Activated CD8-positive, alpha-beta memory T cell treated with anti-CD3 and anti-CD28 coated beads, Interleukin-2, amount 50 U/mL, for 48 hours (primary cell): ENCODE data around the gene PTPRG.
"Not testable (repeated sequence)": the region's sequence is repeated elsewhere in the genome, so short reads cannot be mapped to it uniquely, and the experiment has no call there.

Experiments used
- DNase-seq: peaks from one replicate; pipeline ENCODE4 v3.0.0-alpha.2; 2020

The PTPRG gene

DNA sequence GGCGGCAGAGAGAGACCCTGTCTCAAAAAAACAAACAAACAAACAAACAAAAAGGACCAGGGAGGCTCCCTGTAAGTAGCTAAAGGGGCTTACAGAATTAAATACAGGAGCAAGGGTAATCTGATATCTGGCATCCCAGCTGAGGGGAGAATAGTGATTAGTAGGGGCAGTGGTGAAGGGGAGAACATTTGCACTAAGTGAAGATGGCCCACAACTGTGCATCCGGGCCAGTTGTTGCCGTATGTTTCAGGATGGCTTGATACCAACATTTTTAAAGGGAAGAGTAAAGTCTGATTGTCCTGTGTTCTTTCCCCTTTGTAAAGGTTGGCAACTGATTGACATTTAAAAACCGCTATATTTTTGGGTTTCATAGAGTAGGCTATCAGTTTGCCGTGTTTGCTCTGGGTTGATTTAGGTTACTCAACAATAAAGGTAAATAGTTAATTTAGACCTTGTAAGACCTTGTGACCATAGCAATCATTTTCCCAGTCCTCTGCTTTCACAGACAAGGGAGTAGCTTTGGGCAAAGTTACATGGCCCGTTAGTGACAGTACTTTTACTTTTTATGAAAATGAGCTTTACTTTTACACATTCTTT, 167.8 kb downstream of the PTPRG start:
- DNase-seq: no peak

GRCh38 chr3:61730056-61730455, 168.7 kb downstream of the PTPRG start:
- no peak for DNase-seq

GRCh38 chr3:61730577-61731231, 169.3 kb downstream of the PTPRG start:
- DNase-seq: no peak

DNA sequence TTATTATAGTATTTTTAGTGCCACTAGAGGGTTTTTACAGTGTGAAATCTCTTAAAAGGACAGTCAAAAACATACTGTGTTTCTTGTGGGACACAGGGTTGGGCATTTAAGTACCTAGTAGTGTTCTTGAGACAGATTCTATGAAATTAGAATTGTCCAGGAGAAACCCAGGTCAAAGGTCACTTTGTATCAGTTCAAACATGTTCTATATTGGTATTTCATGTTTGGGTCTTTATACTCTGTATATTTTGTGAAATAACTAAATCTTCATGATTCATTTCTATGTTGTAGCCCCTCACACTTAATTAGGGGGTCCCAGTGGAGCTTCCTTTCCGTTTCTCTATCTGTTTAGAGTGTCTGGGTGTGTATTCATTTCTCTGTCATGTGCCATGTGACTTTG, 171.6 kb downstream of the PTPRG start:
- DNase-seq: no peak

DNA sequence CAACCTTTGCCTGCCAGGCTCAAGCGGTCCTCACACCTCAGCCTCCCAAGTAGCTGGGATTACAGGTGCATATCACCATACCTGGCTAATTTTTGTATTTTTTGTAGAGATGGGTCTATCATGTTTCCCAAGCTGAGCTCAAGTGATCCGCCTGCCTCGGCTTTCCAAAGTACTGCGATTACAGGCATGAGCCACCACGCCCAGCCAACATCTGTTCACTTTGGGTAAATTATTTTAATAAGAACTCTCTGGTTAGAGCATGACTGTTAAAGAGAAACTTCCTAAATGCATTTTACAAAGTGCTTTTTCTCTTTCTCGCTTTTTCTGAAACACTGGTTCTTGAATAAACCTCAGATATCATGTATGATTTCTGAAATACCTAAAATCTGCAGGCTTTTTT, 172.5 kb downstream of the PTPRG start:
- DNase-seq: no peak

GRCh38 chr3:61734749-61735686, 173.6 kb downstream of the PTPRG start:
- no peak for DNase-seq

GRCh38 chr3:61736506-61736905, 175.1 kb downstream of the PTPRG start:
- DNase-seq: no peak

DNA sequence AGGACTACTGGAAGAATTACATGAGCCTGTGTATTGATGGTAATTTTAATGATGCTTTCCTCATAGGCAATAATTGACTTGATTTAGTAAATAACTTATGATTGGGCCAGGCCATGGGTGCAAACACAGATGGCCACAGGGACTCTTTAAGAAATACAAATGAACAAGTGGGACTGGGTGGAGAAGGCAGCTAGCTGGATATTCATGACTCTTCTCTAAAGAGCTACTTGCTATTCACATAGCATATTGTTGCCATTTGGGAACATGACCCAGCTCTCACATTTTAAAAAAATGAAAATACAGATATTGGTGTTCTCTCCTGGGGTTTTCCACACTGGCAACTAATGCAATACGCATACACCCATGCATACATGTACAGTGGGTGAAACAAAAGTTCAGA, 178.3 kb downstream of the PTPRG start:
- DNase-seq: no peak

DNA sequence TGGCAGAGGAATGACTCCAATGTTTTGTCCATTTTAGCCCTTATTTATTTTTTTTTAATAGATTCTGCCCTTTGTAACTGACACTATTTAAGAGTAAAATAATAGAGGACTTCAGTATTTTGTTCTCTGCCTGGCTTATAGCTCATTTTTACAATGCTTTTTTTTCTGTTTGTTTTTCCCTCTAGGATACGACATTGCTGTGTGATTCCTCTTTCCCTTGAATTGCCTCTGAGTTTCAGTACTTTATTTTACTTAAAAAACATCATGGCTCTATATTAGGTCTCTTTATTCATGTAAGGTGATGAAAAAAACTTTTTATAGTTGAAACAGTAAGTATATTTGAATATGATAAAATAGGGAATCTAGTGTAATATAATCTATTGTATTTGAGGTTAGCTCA, 179.1 kb downstream of the PTPRG start:
- DNase-seq: no peak

DNA sequence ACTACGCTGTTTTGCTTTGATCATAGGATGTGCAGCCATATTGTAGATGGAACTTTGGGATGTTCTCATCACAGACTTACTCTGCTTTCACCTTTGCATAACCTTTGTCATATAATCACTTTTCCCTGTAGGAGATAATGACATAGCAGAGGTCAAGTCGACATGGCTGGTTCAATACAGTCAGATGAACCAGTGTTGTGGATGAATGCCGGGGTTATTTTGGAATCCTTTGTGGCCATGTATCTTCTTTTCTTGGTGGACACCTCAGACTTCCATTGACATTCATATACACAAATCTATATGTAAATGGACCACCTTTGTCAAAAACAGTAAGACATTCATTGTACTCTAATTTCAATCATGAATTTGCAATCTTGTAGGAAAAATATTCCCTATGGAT, 180.2 kb downstream of the PTPRG start:
- DNase-seq: no peak

DNA sequence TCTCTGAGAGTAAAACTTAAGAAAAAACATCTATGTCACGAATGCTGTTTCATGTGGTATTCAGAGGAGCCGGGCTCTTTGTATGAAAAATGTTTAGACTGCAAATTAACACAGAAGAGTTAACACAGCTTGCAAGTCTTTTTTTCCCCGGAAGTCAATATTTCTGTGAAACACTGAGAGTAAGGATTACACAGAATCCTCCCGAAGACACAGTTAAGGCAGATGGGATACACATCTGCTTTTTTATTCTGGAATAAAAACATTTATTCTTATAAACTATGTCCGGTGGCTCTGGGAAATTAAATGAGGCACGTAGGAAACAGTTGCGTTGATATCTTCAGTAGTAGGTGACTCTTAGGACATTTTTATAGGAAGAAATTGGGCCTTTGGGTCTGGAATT, 180.6 kb downstream of the PTPRG start:
- no peak for DNase-seq

GRCh38 chr3:61743067-61743466, 181.7 kb downstream of the PTPRG start:
- no peak for DNase-seq

DNA sequence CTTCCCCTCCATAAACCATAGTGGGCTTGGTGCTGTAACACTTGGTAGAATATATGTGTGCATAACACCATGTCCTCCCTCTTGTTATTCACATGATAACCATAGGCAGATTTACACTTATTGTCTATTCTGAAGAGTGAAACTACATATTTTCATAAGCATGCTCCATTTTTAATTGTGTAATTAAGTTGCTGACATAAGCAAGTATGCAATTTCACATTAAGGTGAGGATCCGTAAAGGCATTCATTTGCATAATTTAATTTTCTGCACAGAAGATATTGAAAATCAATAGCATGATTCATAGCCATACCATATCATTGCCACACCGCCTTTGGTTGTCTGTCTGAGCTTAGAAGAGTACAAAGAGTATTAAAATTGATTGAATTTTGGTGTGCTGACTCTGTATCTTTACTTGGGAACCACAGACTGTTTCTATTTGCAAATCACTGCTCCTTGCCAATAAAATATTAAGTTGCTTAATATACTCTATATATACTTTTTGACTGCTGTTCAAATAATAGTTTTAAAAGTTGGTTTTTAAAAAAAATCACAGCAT, 182.4 kb downstream of the PTPRG start:
- no peak for DNase-seq

DNA sequence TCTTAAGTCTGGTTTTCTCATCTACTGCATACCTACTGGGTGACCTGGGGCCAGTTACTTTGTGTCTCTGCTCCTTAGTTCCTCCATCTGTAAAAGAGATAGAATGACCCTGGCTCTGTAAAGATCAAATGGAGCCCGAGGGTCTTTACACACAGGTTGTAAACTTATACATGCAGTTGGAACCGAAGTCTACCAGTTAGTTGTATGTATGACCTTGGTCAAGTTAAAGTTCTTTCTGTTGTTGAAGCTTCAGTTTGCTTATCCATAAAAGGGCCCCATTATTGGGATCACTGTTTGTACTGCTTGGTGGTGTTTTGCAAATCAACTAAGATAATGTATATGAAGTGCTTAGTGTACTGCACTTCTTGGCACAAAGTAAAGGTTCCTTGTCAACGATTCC, 186.9 kb downstream of the PTPRG start:
- DNase-seq: no peak

DNA sequence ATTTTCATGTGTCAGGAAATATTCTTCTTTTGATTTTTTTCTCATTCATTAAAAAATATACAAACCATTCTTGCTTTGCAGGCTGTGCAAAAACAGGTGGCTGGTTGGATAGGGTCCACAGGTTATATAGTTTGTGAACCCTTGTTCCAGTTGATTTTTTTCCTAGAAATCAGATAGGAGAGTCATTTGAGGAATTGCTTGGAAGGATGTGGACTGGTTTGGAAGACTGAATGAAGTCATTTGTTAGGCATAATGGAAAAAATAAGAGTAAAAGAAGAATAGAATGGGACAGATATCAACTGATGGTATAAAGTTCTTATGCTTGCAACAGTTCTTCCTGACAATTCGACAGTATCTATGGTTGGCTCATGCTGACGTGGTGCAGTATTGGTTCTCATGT, 189.4 kb downstream of the PTPRG start:
- no peak for DNase-seq

DNA sequence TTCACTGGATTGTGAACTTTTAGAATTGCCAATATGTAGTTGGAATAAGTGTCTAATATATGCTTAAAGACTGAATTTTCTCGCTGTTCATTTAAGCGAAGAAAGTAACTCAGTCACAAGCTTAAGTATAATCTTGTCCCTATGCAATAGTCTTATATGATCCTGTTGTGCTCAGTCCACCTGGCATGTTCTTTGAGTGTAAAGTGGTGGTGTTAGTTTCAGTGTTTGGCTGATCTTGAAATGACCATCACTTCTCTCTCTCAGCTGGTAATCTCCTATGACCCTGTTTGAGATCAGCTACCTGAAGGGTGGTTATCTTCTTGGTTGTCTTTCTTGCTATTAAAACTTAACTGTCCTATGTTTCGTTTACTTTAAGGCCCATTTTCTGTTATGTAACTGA, 197.5 kb downstream of the PTPRG start:
- DNase-seq: no peak

- DNase-seq: not testable (repeated sequence)
Measured at GRCh38 chr3:61760783-61761182, 199.4 kb downstream of the PTPRG start.

- DNase-seq: no peak
Measured at GRCh38 chr3:61761694-61762430, 200.5 kb downstream of the PTPRG start.

DNA sequence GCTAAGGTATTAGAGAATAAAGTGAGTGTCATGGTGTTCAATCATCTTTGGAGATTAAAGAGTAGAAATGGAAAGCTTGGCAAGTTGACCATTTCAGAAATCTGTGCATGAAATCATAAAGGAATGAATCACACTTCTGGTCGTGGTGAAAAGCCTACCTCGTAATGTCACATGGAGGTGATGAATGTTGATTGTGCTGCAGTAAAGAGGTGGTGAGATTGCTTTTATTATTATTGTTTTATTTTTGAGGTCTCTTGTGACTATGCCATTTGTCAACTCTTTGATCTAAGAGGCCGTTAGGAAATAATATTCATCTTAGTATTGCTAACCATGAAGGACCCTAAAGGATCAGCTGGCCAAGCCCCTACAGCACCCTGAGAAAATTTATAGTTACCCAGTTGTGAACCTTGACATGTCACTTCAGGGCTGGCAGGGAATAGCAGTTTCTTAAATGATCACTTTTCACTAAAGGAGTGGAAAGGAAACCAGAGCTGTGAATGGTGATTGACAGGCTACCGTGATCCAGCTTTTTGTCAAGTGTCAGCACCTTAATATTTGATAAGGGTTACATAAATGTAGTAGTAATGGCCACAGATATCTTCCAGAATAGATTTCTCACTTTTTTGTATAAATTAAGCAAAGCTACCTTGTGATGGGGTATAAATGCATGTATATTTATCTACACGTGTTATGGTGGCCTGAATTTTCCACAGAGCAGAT, 203.9 kb downstream of the PTPRG start:
- DNase-seq: no peak

GRCh38 chr3:61768284-61769037, 207.1 kb downstream of the PTPRG start:
- DNase-seq: no peak

DNA sequence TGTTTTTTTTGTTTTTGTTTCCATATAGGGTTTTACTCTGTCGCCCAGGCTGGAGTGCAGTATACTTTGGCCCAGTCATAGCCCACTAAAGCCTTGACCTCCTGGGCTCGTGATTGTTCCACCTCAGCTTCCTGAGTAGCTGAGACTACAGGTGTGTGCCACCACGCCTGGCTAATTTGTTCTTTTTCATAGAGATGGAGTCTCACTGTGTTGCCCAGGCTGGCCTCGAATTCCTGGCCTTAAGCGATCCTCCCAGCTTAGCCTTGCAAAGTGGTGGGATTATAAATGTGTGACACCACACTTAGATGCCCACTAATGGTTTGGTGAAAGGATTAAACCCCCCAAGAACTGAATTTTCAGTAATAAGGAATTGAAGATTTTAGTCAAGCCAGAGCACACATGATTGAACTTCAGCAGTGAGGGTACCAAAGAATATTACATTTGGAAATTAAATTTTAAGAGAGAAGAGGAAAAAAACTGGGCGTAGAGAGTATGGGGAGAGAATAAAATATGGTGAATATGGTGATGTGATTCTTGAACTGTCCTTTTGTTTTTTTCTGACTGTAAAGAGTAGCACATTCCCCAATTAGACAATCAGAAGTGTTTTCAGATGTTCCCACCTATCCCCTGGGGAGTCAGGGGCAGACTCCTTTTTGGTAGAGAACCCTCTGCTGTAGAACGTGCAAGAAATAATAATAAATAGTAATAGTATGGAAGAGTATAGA, 208.1 kb downstream of the PTPRG start:
- DNase-seq: no peak
